ENCODE data around the gene THPO.

The THPO gene

DNA sequence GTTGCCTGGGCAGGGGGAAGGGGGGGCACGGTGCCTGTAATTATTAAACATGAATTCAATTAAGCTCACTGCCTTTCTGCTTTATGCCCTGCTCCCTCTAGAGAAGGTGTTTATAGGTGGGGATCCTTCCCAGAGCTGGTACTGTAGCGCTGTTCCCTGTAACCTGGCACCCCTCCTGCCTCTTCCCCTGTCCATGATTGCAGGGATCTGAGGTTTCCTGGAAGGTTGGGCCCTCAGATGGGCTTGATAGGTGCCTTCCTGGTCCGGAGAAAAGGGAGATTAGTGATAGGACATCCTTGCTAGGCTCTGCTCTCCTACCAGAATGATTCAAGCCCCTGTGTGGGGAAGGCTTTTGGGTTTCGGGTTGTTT is 42.7 kb downstream of the THPO start:
- no peak for DNase-seq (ENCODE audit: low read depth in 2 of 2, low spot score in 1 of 2)

DNA sequence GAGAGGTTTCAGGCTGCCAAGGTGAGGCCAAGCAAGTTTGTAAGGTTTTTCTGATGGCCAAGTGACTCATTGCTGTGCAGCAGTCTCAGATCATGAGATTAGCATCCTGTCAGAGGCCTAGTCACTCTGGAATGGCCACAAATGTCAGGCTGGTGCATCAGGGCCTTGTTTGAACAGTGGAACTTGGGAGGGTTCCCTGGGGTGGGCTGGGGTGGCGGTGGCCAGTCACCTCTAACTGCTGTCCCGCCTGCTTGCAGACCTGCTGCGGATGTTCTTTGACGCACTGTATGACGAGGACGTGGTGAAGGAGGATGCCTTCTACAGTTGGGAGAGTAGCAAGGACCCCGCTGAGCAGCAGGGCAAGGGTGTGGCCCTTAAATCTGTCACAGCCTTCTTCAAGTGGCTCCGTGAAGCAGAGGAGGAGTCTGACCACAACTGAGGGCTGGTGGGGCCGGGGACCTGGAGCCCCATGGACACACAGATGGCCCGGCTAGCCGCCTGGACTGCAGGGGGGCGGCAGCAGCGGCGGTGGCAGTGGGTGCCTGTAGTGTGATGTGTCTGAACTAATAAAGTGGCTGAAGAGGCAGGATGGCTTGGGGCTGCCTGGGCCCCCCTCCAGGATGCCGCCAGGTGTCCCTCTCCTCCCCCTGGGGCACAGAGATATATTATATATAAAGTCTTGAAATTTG is 43.4 kb downstream of the THPO start:
- DNase-seq (ENCODE audit: low read depth in 2 of 2, low spot score in 1 of 2), result no peak

DNA sequence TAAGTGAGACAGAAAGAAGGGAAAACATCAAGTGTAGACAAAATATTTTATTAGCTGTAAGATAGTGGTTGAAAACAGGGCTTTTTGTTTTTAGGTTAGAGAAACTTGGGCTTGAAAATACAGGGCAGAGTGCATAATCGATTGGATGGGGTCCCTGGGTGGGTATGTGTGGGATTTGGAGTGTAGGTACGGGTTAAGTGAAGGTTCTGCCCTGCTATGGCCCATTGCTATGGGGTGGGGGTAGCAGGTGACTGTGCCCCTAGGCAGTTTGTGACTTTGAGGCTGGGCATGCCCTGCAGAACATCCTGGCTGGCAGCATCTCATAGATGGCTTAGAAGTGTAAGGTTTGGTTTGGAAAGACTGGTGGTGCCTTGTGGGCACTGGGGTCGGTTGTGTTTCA is 44.3 kb downstream of the THPO start:
- no peak for DNase-seq (ENCODE audit: low read depth in 2 of 2, low spot score in 1 of 2)

DNA sequence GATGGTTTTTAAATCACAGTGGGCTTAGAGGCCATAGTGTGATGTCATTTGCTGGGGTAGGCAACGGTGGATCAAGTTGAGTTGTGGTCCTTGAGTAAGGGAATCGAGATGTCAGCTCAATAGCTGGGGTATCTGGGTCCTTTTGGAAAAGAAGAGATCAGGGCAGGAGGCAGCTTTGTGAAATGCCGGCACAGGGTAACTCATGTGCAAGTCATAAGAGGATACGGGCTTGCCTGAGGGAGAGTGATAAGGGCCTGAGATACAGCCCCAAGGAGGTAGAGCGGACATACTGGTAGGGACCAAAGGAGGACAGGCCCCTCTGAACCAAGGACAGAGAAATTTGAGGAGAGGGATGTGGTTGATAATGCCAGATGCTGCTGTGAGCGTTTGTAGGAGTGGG is 44.8 kb downstream of the THPO start:
- no peak for DNase-seq (ENCODE audit: low read depth in 2 of 2, low spot score in 1 of 2)

DNA sequence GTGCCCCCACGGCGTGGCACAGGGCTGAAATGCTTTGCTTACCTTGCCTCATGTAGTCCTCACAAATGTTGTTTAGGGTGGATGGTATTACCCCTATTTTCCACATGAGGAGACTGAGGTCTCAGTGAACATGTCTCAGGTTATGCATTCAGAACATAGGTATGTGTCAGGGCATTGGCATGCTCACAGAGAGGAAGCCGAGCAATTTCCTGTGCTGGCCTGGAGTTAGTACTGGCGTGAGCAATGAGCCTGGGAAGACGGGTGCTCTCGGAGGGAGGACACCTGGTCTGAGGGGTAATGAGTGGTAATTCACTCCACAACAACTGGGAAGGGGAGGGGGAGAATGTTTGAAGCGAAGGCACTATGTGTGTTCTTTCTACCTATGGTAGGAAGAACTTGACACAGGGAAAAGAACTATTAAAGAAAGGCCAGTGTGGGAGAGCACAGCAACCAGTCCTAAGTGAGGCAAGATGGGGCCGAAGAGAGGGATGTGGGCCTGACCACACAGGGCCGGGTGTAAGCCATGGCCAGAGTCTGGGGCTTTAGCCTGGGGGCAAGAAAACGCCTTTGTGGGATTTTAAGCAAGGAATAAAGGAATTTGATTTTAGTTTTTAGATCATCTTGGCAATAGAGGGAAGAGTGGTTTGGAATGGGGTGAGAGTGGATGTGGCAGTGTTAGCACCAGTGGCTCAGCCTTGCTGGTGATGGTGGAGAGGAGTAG is 45.5 kb downstream of the THPO start:
- no peak for DNase-seq (ENCODE audit: low read depth in 2 of 2, low spot score in 1 of 2)

DNA sequence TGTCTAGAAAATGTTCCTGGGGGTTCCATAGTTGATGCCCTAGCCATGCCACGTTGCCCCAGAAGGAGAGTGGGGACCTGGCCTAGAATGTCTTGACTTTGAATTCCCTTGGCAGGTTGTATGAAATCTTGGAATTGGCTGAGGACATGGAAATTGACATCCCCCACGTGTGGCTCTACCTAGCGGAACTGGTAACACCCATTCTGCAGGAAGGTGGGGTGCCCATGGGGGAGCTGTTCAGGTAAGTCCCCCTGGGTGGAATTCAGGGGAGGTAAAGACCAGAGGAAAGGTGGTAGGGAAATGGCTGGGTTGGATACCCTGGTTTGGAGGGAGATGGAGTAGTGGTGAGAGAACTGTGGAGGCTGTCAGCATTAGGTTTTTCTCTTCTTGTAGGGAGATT is 49.5 kb downstream of the THPO start:
- DNase-seq (ENCODE audit: low read depth in 2 of 2, low spot score in 1 of 2), result no peak

DNA sequence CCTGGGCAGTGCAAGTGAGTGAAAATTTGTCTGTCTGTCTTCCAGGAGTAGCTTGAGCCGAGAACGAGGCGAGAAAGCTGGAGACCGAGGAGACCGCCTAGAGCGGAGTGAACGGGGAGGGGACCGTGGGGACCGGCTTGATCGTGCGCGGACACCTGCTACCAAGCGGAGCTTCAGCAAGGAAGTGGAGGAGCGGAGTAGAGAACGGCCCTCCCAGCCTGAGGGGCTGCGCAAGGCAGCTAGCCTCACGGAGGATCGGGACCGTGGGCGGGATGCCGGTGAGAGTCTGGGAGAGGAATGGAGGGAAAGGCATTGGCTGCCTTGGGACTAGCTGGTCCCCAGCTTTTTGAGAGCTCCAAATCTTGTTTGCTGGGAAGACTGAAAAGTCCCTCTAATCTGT is 50.8 kb downstream of the THPO start:
- no peak for DNase-seq (ENCODE audit: low read depth in 2 of 2, low spot score in 1 of 2)

DNA sequence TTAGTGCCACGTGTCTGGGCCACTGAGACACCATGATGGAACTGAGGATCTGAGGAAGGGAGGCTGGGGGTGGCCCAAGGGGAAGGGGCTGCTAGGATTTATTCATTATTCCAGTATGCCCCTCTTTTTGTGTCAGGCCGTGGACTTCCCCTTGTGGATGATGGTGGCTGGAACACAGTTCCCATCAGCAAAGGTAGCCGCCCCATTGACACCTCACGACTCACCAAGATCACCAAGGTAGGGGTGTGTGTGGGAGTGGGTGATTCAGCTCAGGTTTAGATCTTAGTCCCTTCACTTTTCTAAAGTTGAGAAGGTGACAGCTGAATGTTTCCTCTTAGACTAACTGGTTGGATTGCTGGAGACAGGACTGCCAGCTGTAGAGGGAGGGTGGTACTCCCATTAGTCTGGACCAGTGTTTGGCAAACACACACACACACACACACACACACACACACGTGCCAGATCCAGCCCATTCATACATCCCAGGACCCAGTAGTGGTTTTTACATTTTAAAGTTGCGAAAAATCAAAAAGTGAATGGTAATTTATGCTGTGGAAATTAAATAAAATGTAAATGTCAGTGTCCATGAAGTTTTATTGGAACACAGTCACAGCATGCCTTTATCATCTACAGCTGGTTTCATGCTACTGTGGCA is 52.2 kb downstream of the THPO start:
- DNase-seq (ENCODE audit: low read depth in 2 of 2, low spot score in 1 of 2), result no peak

DNA sequence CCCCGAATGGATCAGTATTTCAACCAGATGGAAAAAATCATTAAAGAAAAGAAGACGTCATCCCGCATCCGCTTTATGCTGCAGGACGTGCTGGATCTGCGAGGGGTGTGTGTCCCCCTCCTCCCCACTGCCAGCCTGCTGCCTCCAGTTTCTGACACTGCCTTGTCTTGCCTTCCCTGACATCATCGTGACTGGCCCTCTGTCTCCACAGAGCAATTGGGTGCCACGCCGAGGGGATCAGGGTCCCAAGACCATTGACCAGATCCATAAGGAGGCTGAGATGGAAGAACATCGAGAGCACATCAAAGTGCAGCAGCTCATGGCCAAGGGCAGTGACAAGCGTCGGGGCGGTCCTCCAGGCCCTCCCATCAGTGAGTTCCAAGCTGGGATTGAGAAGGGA is 52.7 kb downstream of the THPO start:
- DNase-seq (ENCODE audit: low read depth in 2 of 2, low spot score in 1 of 2), result no peak

DNA sequence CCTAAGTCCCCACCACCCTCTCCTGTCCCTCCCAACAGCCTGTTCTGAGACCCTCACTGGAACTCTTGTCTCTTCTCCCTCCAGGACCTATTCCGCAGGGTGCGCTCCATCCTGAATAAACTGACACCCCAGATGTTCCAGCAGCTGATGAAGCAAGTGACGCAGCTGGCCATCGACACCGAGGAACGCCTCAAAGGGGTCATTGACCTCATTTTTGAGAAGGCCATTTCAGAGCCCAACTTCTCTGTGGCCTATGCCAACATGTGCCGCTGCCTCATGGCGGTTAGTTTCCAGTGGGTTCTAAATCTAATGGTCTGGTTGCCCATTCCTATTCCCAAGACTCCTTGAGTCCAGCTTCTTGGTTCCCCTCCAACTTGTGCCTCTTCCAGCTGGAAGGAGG is 54.3 kb downstream of the THPO start:
- no peak for DNase-seq (ENCODE audit: low read depth in 2 of 2, low spot score in 1 of 2)

DNA sequence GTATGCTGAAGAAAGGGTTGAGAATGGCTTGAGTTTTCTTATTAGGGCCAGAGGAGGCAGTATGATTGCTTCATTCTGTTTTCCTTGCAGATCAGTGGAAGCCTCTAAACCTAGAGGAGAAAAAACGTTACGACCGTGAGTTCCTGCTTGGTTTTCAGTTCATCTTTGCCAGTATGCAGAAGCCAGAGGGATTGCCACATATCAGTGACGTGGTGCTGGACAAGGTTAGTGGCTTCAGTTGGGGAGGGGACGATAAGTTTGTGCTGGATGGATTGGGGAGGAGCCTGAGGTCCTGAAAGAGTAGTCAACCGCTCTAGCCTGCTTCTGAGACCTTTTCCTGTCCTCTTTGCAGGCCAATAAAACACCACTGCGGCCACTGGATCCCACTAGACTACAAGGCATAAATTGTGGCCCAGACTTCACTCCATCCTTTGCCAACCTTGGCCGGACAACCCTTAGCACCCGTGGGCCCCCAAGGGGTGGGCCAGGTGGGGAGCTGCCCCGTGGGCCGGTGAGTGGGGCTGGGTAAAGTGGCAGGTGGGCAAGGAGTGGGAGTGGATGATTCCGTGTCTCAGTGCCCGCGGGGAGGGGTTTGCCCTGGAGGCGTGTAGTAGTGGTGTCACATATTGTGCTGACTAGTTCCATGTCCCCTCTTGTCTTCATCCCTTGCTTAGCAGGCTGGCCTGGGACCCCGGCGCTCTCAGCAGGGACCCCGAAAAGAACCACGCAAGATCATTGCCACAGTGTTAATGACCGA is 55.1 kb downstream of the THPO start:
- no peak for DNase-seq (ENCODE audit: low read depth in 2 of 2, low spot score in 1 of 2)
